GM18867 (cell line): Measurements from ENCODE around the gene ANKRD36C.
"Not testable (repeated sequence)": the region's sequence is repeated elsewhere in the genome, so short reads cannot be mapped to it uniquely, and the experiment has no call there.

Experiments
- ATAC-seq: cut with Tn5 transposase; IDR thresholded peaks from one replicate; pipeline ENCODE4 v1.9.1; 2021; ENCODE audit warnings: mild to moderate bottlenecking, moderate library complexity; ENCODE audit not compliant: unreplicated experiment

The ANKRD36C gene

GRCh38 chr2:95991351-95992094 is at the start of gene ANKRD36C:
TSS of gene ANKRD36C (minus strand) at chr2:95991824. CDS start at chr2:95991708, 116 bp downstream.
- ATAC-seq = peak; percentile 95

- ATAC-seq = not testable (repeated sequence)
These were observed 43.9 kb upstream of the ANKRD36C start for GRCh38 chr2:96035554-96035953.

- ATAC-seq = not testable (repeated sequence)
These were observed 43.2 kb upstream of the ANKRD36C start, which contains the start of gene GPAT2 for GRCh38 chr2:96034792-96035191. TSS of gene GPAT2 (minus strand) at chr2:96034916. CDS start at chr2:96032359, 2,557 bp downstream.

- ATAC-seq = not testable (repeated sequence)
These were observed 42.4 kb upstream of the ANKRD36C start for GRCh38 chr2:96033997-96034396.

- ATAC-seq = not testable (repeated sequence)
These were observed 36.2 kb upstream of the ANKRD36C start for GRCh38 chr2:96027725-96028325.

- not testable (repeated sequence) for ATAC-seq
These were observed 34.1 kb upstream of the ANKRD36C start for GRCh38 chr2:96025755-96026154.

GRCh38 chr2:96025194-96025492 is 33.5 kb upstream of the ANKRD36C start:
- ATAC-seq = no peak

- ATAC-seq = no peak
These were observed 32.9 kb upstream of the ANKRD36C start for GRCh38 chr2:96024336-96025193.

GRCh38 chr2:96023701-96024100 is 32.1 kb upstream of the ANKRD36C start:
- ATAC-seq = not testable (repeated sequence)

GRCh38 chr2:96022701-96023447 is 31.2 kb upstream of the ANKRD36C start:
- ATAC-seq = peak; percentile 72

GRCh38 chr2:96022126-96022525 is 30.5 kb upstream of the ANKRD36C start:
- ATAC-seq = not testable (repeated sequence)

- ATAC-seq = not testable (repeated sequence)
These were observed 29.5 kb upstream of the ANKRD36C start for GRCh38 chr2:96021142-96021541.

- not testable (repeated sequence) for ATAC-seq
These were observed 28.4 kb upstream of the ANKRD36C start for GRCh38 chr2:96019909-96020590.

- not testable (repeated sequence) for ATAC-seq
These were observed 24.7 kb upstream of the ANKRD36C start for GRCh38 chr2:96016321-96016720.

GRCh38 chr2:96012792-96013264 is 21.2 kb upstream of the ANKRD36C start:
- not testable (repeated sequence) for ATAC-seq

GRCh38 chr2:96012086-96012791 is 20.6 kb upstream of the ANKRD36C start:
- not testable (repeated sequence) for ATAC-seq

- peak; percentile 25 for ATAC-seq
These were observed 19.5 kb upstream of the ANKRD36C start for GRCh38 chr2:96011129-96011455.

GRCh38 chr2:96010320-96011128 is 18.9 kb upstream of the ANKRD36C start:
- peak; percentile 99 for ATAC-seq

- not testable (repeated sequence) for ATAC-seq
These were observed 18.2 kb upstream of the ANKRD36C start for GRCh38 chr2:96009833-96010232.
